Vagina (tissue), 2 donors: Measurements from ENCODE around the gene ULK4. TPM values are rescaled to one million over a fixed set of nuclear protein-coding genes. Genes with fewer than 3 reads are reported as not detected.

Experiments
- DNase-seq, 2 donors: peaks; one replicate each; pipeline ENCODE4 v3.0.0-alpha.2; 2017; ENCODE audit errors: extremely low spot score in 2 of 2
- H3K27ac ChIP-seq: fragments of 200-600 bp; sonication (generic); one replicate; pipeline ENCODE4 v1.5.1; 2019
- H3K27me3 ChIP-seq: fragments of 200-600 bp; sonication (generic); one replicate; pipeline ENCODE4 v1.5.1; 2019
- H3K36me3 ChIP-seq, 2 donors: fragments of 200-600 bp; sonication (generic); one replicate each; pipeline ENCODE4 v1.5.1; 2017 to 2019
- H3K4me1 ChIP-seq: fragments of 200-600 bp; sonication (generic); one replicate; pipeline ENCODE4 v1.5.1; 2019
- H3K4me3 ChIP-seq, 2 donors: fragments of 200-600 bp; sonication (generic); 1 replicate in 1 of 2; 2 replicates in 1 of 2; pipeline ENCODE4 v1.5.1; 2016 to 2019
- H3K9me3 ChIP-seq: fragments of 200-600 bp; sonication (generic); one replicate; pipeline ENCODE4 v1.5.1; 2019
- POLR2A ChIP-seq, 2 donors: fragments of 450-650 bp; IDR thresholded peaks; one replicate each; pipeline ENCODE4 v1.6.1; 2017; ENCODE audit warnings: antibody characterized with exemption in 2 of 2, mild to moderate bottlenecking in 2 of 2, moderate library complexity in 2 of 2
- POLR2AphosphoS5 ChIP-seq, 2 donors: sonication (generic); formaldehyde crosslinking; IDR thresholded peaks; one replicate each; pipeline ENCODE4 v1.9.0; 2017; ENCODE audit warnings: antibody characterized with exemption in 2 of 2, mild to moderate bottlenecking in 2 of 2, low read depth in 1 of 2; ENCODE audit not compliant: insufficient read depth in 1 of 2
- intact Hi-C: fragments of 100-400 bp; cut with DNase I; formaldehyde crosslinking; loops from one replicate; pipeline ENCODE4 v1.15.1; 2023
- total RNA-seq: library from RNA; depleted of rRNA; stranded (reverse); fragments of >200 nt; gene quantifications from one replicate; pipeline ENCODE4 v1.2.3, GENCODE V29; 2016
- TF ChIP-seq, protein P1 (sequence below), 3 experiments: fragments of 450-650 bp in 2 of 3; fragments of 200-600 bp in 1 of 3; sonication (generic) in 1 of 3; IDR thresholded peaks; one replicate each; pipeline ENCODE4 v1.5.1; 2017 to 2019; ENCODE audit warnings: antibody characterized with exemption in 3 of 3, mild to moderate bottlenecking in 2 of 3, moderate library complexity in 2 of 3

ULK4 gene
- total RNA-seq, 1 donor from 2014 or later: 24.1 TPM

DNA sequence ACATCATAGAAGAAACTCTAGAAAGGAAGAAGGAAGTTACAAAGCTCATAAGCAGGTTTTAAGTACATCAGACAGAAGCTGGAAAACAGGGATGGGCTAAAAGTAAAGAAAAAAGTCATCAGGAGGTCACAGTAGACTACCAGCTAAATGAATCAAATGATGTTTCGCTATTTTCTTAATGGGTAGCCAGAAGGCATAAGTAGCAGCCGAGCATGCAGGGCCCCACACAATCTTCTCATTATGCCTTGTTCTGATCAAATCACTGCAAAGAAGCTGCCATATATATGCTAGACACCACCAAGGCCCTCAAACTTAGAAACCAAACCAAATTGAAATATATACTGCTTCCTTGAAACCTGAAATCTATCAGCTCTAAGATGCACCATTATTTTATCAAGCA, 349.1 kb downstream of the ULK4 start:
- intact Hi-C loops: no loop called here
- Histone ChIP-seq H3K27ac (no peak overlapping the region), H3K4me1 (peaks cover 6% of the 10 kb centered on the region), H3K36me3 (no peaks in the 10 kb centered on the region), H3K4me3 (no peak overlapping the region), H3K27me3 (no peaks in the 10 kb centered on the region), H3K9me3 (no peaks in the 10 kb centered on the region)
- TF ChIP-seq POLR2AphosphoS5 (IDR thresholded peaks at IDR 0.05; ENCODE audit: insufficient read depth in 1 of 2, low read depth in 1 of 2): no peak
- TF ChIP-seq, protein P1, sequence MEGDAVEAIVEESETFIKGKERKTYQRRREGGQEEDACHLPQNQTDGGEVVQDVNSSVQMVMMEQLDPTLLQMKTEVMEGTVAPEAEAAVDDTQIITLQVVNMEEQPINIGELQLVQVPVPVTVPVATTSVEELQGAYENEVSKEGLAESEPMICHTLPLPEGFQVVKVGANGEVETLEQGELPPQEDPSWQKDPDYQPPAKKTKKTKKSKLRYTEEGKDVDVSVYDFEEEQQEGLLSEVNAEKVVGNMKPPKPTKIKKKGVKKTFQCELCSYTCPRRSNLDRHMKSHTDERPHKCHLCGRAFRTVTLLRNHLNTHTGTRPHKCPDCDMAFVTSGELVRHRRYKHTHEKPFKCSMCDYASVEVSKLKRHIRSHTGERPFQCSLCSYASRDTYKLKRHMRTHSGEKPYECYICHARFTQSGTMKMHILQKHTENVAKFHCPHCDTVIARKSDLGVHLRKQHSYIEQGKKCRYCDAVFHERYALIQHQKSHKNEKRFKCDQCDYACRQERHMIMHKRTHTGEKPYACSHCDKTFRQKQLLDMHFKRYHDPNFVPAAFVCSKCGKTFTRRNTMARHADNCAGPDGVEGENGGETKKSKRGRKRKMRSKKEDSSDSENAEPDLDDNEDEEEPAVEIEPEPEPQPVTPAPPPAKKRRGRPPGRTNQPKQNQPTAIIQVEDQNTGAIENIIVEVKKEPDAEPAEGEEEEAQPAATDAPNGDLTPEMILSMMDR (IDR thresholded peaks at IDR 0.05): no peak
- no peak for TF ChIP-seq POLR2A (IDR thresholded peaks at IDR 0.05)
- no peak for DNase-seq

DNA sequence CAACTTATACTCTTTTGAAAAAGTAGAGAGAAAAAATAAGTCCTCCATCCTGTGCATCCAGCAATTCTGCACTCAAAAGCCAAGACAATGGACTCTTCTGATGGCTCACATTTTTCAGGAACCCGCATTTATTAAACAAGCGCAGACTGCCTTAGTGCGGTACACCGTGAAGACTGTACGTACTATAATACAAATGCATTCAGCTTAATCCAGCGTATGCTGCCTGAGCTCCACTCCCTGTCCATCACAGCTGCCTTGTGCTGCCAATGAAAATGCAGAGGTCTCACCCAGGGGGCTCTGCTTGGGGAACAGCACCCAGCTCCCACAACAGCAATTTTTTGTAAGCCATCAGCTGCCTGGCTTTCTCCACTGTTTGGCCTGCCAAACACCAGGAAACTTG, 350.9 kb downstream of the ULK4 start:
- intact Hi-C loops: no loop called here
- no peaks in the 10 kb centered on the region for H3K9me3 ChIP-seq
- H3K27ac ChIP-seq: no peak overlapping the region
- H3K36me3 ChIP-seq: no peaks in the 10 kb centered on the region
- TF ChIP-seq POLR2A (IDR thresholded peaks at IDR 0.05): no peak
- no peak for TF ChIP-seq POLR2AphosphoS5 (IDR thresholded peaks at IDR 0.05; ENCODE audit: insufficient read depth in 1 of 2, low read depth in 1 of 2)
- TF ChIP-seq, protein P1 (IDR thresholded peaks at IDR 0.05): no peak
- no peak overlapping the region for H3K4me3 ChIP-seq
- no peak for DNase-seq
- H3K27me3 ChIP-seq: no peaks in the 10 kb centered on the region
- peaks cover 6% of the 10 kb centered on the region for H3K4me1 ChIP-seq

DNA sequence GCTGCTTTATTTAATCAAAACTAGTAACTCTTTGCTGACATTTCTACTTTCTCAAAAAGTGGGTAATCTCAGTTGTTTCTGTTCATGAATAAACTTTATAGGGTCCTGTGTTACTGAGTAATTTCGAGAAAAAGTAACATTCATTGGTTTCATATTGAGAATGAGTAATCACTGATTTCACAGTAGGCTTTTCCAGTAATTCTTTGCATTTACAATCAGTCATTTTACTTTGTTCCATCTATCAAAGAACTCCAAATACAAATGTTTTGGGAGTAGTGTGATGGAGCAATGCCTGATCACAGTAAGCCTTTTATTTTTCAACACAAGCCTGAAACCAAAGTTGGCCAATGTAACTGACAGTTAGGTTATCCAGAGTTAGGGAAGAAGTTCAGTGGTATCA, 353.6 kb downstream of the ULK4 start:
- Histone ChIP-seq H3K9me3 (no peaks in the 10 kb centered on the region), H3K4me3 (no peak overlapping the region), H3K4me1 (peaks cover 6% of the 10 kb centered on the region), H3K27ac (no peak overlapping the region), H3K36me3 (no peaks in the 10 kb centered on the region), H3K27me3 (no peaks in the 10 kb centered on the region)
- no peak for DNase-seq
- intact Hi-C loops: no loop called here
- TF ChIP-seq, protein P1 (IDR thresholded peaks at IDR 0.05): no peak
- TF ChIP-seq POLR2A (IDR thresholded peaks at IDR 0.05) (no peak), POLR2AphosphoS5 (IDR thresholded peaks at IDR 0.05; ENCODE audit: insufficient read depth in 1 of 2, low read depth in 1 of 2) (no peak)

DNA sequence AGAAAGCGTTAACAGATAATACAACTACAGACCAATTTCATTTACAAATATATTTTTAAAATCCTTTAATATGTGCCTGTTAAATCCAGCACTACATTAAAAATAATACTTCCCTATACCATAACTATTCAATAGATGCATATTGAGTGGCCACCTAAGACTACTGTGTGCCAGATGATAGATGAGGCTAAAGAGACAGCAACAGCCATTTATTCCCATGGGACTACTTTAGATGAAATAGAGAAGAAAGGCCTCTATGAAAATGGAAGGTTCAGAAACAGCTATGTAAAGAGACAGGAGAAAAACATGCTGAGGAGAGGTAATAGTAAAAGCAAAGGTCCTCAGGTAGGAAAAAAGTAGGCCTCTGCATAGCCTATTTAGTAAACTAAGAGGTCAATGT, 358.1 kb downstream of the ULK4 start:
- peaks cover 3% of the 10 kb centered on the region for H3K4me1 ChIP-seq
- H3K4me3 ChIP-seq: no peak overlapping the region
- TF ChIP-seq POLR2AphosphoS5 (IDR thresholded peaks at IDR 0.05; ENCODE audit: insufficient read depth in 1 of 2, low read depth in 1 of 2): no peak
- TF ChIP-seq, protein P1 (IDR thresholded peaks at IDR 0.05): no peak
- TF ChIP-seq POLR2A (IDR thresholded peaks at IDR 0.05): no peak
- H3K36me3 ChIP-seq: no peaks in the 10 kb centered on the region
- no peaks in the 10 kb centered on the region for H3K9me3 ChIP-seq
- no peak overlapping the region for H3K27ac ChIP-seq
- no peak for DNase-seq
- intact Hi-C loops: no loop called here
- no peaks in the 10 kb centered on the region for H3K27me3 ChIP-seq

DNA sequence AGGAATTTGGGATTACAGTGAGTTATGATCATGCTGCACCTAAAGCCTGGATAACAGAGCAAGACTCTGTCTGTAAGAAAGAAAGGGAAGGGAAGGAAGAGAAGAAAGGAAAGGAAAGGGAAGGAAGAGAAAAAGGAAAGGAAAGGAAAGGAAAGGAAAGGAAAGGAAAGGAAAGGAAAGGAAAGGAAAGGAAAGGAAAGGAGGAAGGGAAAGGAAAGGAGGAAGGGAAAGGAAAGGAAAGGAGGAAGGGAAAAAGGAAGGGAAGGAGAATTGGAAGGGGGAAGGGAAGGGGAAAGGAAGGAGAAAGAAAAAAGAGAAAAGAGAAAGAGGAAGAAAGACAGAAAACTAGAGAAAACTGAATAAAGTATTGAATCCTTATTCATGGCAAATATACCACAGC, 359.8 kb downstream of the ULK4 start:
- intact Hi-C loops: no loop called here
- no peak for DNase-seq
- H3K27me3 ChIP-seq: no peaks in the 10 kb centered on the region
- H3K27ac ChIP-seq: no peak overlapping the region
- no peak overlapping the region for H3K4me3 ChIP-seq
- TF ChIP-seq POLR2A (IDR thresholded peaks at IDR 0.05) (no peak), POLR2AphosphoS5 (IDR thresholded peaks at IDR 0.05; ENCODE audit: insufficient read depth in 1 of 2, low read depth in 1 of 2) (no peak)
- TF ChIP-seq, protein P1 (IDR thresholded peaks at IDR 0.05): no peak
- no peaks in the 10 kb centered on the region for H3K9me3 ChIP-seq
- no peaks in the 10 kb centered on the region for H3K4me1 ChIP-seq
- no peaks in the 10 kb centered on the region for H3K36me3 ChIP-seq
